Measurements from ENCODE around the gene SIM1.

The SIM1 gene

DNA sequence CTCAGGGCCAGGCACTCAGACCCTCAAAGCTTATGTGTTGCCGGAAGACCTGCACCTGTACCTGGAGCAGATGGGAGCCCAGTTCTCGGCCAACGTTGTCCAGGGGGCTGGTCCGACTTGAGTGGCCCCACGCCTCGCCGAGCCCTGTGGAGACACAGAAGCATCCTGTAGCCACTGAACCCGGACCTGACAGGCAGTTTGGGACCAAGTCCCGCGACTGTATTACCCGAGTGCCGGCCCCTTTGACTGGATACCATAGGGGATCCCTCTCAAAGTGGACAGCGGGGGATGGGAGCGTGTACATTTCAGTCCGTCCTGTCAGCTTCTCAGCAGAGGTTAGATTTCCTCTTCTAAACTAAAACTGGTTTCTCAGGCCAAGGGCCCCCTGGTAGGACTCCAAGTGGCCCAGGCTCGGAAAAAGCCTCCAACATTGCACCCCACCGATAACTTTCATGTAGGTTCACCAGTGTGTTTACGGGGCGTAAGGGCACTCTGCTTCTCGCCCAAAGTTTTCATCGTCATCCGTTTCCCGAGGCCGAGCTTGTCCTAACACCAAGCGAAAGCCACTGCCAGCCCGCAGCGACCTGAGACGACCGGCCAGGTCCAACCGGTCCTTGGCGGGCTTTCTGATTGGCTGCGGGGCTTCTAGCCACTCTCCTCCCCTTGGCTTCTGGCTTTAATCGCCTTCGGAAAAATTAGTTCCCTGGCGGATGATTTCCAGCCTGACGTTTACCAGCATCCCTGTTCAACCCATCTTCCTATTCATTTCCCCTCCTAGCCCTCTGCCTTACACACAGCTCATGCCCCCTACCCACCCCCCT, 10.8 kb downstream of the SIM1 start:
- H3K9me3 Mint-ChIP-seq = peaks cover 8% of the 10 kb centered on the region
- no peak overlapping the region for H3K27ac Mint-ChIP-seq
- H3K36me3 Mint-ChIP-seq = peaks cover 5% of the 10 kb centered on the region
- ATAC-seq = no peak
- no peaks in the 10 kb centered on the region for H3K27me3 Mint-ChIP-seq
- peaks cover 6% of the 10 kb centered on the region for H3K4me1 Mint-ChIP-seq
- no peak overlapping the region for H3K4me3 Mint-ChIP-seq

DNA sequence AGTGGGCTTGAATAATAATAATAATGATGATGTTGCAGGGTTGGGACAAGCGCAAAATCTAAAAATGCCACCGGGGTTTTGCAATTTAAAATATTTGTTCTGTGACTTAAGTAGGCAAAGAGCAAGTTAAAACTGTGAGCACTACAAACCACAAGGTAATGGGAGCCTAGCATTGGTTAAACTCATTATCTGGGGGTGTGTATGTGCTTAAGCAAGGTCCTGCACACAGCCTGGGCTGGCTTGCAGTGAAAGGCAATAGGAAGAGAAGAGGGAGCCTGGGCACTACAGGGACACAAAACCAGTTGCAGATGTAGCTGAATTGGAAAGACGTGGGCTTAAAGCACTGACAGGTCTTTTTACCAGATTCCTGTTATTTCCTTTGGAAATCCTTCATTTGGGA, 11.7 kb downstream of the SIM1 start:
- Mint-ChIP-seq H3K36me3 (peaks cover 3% of the 10 kb centered on the region), H3K27me3 (no peaks in the 10 kb centered on the region), H3K4me1 (peaks cover 6% of the 10 kb centered on the region), H3K9me3 (peaks cover 8% of the 10 kb centered on the region), H3K4me3 (no peak overlapping the region), H3K27ac (no peak overlapping the region)
- ATAC-seq = no peak

DNA sequence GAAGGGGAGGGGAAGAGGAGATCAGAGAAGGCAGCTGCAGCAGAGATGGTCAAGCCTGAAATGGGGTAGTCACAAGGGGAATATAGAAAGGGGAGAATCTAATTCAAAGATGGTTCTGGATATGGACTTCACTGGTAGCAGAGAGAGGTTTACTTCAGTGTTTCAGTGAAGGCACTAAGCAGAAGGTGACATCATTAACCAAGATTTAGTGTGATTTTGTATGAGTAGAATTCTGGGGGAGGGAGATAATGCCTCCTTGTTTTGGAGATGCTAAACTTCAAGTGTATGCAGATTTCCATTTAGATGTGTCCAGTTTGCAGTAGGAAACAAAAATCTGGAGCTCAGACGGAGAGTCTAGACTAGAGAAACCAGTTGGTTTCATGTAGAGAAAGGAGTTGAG, 13.1 kb downstream of the SIM1 start:
- Mint-ChIP-seq H3K36me3 (no peaks in the 10 kb centered on the region), H3K27me3 (no peaks in the 10 kb centered on the region), H3K27ac (no peak overlapping the region), H3K4me1 (peaks cover 6% of the 10 kb centered on the region), H3K9me3 (peaks cover 5% of the 10 kb centered on the region), H3K4me3 (no peak overlapping the region)
- ATAC-seq = no peak

DNA sequence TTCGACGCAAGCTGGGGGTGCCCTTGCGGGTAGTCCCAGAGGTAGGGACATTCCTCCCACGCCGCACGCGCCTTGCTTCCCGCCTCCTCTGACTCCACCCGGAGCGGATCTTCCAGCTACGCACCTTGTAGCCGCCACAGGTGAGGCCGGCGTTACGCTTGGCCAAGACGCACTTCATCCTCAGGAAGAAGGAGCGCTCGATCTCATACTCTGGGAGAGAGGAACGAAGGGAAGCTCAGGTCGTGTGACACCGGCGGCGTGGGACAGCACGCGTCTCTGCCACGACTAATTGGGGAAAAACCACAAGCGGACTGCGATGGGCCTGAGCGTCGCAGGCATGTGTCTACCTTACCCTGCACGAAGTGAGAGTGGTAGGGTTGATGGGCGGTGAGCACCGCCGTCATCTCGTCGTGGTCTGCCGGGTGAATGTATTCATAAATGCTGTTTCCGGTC, 15.5 kb downstream of the SIM1 start:
- no peak overlapping the region for H3K27ac Mint-ChIP-seq
- H3K4me3 Mint-ChIP-seq = no peak overlapping the region

DNA sequence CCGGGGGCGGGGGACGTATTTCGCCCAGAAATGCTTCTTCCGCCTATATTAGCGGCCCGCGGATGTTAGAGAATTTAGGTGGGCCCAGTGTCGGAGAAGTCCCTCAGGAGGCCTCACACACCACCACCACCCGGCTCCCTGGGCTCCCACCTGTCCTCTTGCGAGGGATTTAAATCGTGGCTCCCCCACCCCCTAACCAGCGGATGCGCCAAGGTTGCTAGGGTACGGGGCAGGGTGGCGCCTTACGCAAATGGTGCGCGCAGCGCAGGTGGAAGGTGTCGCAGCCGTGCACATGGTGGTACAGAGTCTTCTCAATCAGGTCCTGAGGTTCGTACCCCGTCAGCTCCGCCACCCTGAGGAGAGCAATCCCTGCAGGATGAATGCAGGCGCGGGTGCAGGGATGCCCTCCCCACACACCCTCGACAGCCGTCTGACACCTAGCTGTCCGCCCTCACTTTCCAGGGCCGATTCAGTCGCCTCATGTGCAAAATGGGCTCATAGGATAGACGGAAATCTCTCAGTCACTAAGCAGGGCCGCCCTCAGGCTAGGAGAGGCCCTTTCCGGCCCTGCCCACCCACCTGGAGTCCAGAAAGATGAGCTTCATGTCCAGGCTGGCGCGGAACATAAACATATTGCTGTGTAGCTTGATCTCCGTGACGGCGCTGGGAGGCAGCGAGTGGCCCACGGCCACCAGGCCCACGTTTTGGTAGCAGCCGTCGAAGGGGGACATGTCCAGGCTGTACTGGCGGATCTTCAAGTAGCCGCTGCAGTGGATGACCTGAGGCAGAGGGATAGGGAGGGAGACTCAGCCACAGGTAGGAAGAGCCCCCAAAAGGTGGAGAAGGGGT, 16.6 kb downstream of the SIM1 start:
- Mint-ChIP-seq H3K27me3 (no peaks in the 10 kb centered on the region), H3K27ac (no peak overlapping the region), H3K36me3 (no peaks in the 10 kb centered on the region), H3K4me1 (no peaks in the 10 kb centered on the region), H3K9me3 (no peaks in the 10 kb centered on the region), H3K4me3 (no peak overlapping the region)
- no peak for ATAC-seq

More for the DNA sequence above, 15.5 kb downstream of the SIM1 start:
- Mint-ChIP-seq H3K9me3 (no peaks in the 10 kb centered on the region), H3K4me1 (no peaks in the 10 kb centered on the region), H3K36me3 (no peaks in the 10 kb centered on the region), H3K27me3 (no peaks in the 10 kb centered on the region)
- ATAC-seq = no peak

DNA sequence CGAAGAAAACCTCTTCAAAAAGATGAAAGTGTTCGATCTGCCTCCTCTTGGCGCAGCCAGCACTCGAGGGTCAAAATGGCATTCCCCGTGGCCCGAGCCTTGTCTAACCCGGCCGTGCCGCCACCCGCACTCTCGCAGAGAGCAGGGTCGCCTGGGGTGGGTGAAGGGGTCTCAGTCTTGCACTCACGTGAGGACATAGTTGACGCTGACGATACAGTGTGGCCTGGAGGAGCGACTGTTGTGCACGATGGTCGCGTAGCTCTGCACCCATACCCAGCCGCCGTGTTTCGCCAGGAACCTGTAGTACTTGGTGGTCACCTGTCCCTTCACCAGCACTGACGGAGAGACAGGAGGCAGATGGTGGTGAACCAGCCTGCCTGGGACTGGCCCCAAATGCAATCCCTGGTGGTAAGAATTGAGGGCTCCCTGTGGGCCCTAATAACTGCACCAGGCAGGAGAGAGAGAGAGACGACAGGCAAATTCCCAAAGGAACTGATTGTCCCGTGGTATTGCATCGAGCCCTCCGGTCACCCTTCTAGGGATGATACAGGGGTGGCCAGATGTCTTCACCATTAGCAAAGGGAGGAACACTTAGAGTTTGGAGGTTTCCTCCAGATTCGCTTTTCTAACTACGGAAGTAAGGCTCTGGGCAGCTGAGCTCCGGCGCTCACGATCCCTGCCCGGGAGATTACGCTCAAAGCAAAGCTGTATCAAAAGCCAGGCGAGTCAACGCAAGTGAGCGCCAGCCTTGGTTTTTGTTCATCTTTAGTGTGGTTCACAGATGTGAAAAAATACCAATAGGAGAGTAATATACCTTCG, 17.4 kb downstream of the SIM1 start:
- no peaks in the 10 kb centered on the region for H3K27me3 Mint-ChIP-seq
- no peak for ATAC-seq
- H3K4me3 Mint-ChIP-seq = no peak overlapping the region
- no peaks in the 10 kb centered on the region for H3K36me3 Mint-ChIP-seq
- no peak overlapping the region for H3K27ac Mint-ChIP-seq
- no peaks in the 10 kb centered on the region for H3K4me1 Mint-ChIP-seq
- H3K9me3 Mint-ChIP-seq = no peaks in the 10 kb centered on the region

DNA sequence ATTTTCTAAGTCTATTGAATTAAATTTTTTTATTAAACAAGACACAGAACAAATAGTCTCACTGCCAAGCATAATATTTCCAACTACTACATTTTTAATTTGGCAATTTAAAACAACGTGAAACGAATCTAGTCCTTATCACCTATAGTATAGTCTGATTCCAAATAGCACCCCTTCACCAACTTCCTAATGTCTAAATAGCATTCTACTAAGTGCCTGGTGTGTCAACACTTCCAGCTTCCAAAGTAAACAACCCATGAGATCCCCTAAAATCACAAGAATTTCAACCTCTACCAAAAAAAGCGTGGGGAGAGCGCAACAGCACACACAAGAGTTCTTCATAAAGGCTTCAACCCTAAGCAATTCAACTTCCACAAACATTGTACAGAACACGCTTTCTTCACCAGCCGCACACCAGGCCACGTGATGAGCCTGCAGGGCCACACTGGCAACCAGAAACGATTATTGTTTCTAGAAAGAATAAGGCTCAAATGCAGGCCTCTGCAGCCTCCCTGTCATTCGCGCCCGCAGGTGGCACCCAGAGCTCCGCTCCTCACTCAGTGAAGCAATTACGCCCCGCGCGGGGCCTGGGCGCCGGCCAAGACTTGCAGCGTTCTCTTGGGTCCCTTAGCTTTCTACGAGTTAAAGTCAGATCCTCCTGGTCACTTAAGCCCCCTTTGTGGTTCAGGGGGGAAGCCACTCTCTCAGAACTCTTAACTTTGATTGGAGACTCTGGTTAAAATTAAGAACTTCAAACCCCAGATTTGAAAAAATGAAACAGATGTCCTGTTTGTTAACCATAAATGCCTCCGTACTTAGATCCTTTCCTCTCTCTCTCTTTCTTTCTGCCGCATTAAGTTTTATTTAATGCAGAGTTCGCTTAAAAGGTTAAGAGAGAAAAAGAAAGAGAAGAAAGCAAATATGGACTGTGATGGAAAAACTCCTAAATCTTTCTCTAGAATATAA, 18.3 kb downstream of the SIM1 start:
- no peak for ATAC-seq
- H3K9me3 Mint-ChIP-seq = no peaks in the 10 kb centered on the region
- H3K4me1 Mint-ChIP-seq = no peaks in the 10 kb centered on the region
- peaks cover 8% of the 10 kb centered on the region for H3K27me3 Mint-ChIP-seq
- no peak overlapping the region for H3K27ac Mint-ChIP-seq
- H3K36me3 Mint-ChIP-seq = no peaks in the 10 kb centered on the region
- H3K4me3 Mint-ChIP-seq = no peak overlapping the region

DNA sequence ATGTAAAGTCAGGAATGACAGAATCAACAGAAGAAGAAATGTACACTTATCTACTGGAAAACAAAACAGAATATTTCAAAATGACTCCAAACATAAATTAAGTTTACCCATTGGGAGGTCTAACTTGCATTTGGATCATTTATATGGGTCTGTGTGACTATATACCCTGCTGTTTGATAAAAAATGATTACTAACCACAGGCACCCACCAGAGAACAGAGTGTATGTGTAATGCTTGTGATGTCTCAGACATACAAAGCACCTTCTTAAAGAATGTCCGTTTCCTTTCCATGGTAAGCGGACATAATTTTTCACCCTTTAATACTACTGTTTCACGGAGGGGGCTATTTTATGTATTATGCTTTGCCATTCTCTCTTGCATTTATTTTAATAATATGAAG, 19.2 kb downstream of the SIM1 start:
- Mint-ChIP-seq H3K36me3 (no peaks in the 10 kb centered on the region), H3K4me1 (no peaks in the 10 kb centered on the region), H3K4me3 (no peak overlapping the region), H3K9me3 (no peaks in the 10 kb centered on the region), H3K27me3 (peaks cover 17% of the 10 kb centered on the region), H3K27ac (no peak overlapping the region)
- ATAC-seq = no peak

DNA sequence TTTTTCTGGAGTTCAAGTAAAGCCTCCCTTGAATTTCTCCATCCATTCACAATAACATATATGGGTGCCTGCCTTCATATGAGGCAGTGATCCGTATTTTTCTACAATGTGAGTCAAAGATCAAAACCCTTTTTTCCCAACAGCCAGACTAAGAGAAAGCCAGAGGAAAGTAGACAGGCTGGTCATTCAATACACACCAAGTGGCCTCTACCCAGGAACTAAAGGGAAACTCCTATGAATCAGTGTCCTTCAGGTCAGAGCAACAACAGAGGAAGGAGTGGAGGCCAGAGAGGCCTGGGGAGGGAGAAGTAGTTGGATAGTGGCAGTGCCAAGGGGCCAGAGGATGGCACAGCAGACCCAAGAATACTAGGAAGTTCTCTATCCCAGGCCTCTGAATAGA, 23.8 kb downstream of the SIM1 start:
- no peak overlapping the region for H3K27ac Mint-ChIP-seq
- H3K4me1 Mint-ChIP-seq = no peaks in the 10 kb centered on the region
- no peaks in the 10 kb centered on the region for H3K36me3 Mint-ChIP-seq
- no peak overlapping the region for H3K4me3 Mint-ChIP-seq
- ATAC-seq = no peak
- peaks cover 33% of the 10 kb centered on the region for H3K27me3 Mint-ChIP-seq
- no peaks in the 10 kb centered on the region for H3K9me3 Mint-ChIP-seq

DNA sequence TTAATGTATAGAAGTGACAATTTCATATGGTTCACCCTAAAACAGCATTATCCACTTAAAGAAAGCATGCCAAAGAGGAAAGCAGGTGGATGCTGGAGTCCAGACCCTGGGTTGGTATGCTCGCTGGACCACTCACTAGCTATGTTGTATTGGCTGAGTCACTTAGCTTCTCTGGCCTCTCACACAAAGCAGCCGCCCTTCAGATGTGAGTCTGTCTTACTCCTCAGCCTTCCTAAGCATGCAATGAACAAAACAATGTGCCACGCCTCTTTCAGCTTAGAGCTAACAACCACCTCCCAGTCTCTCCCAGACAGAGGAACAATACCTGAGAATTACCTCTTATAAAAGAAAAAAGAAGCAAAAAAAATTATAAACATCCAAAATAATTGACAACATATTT, 29.4 kb downstream of the SIM1 start:
- Mint-ChIP-seq H3K36me3 (no peaks in the 10 kb centered on the region), H3K9me3 (no peaks in the 10 kb centered on the region), H3K4me1 (no peaks in the 10 kb centered on the region), H3K4me3 (no peak overlapping the region), H3K27ac (no peak overlapping the region), H3K27me3 (peaks cover 25% of the 10 kb centered on the region)
- ATAC-seq = no peak

DNA sequence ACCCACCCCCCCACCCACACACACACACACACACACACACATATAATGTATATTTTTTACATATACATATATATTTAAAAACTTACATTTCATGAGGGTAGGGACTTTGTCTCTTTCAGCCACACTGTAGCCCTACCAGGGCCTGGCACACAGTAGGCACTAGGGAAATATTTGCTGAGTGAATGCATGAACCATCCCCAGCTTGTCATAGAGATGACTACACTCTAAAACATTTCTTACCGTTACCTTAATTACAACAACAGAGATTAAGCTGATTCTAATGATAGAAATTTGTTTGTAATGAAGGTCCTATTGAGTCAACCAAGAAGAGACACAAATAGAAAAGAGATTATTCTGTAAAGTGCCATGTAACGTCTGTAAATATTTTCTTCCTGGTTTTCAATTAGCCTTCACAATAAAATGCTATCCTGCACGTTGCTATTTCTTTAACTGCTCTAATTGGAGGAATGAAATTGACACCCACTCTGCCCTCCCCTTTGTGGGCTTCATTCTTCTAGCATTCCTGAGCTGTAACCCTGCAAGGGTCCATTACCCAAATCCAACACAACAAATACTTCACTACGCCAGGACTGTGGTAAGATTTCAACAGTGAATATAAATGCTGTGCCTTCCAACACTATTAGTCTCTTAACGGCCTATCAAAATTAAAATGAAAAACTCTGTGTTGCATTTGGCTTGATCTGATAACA, 30.8 kb downstream of the SIM1 start:
- H3K27me3 Mint-ChIP-seq = peaks cover 23% of the 10 kb centered on the region
- no peak overlapping the region for H3K27ac Mint-ChIP-seq
- H3K9me3 Mint-ChIP-seq = no peaks in the 10 kb centered on the region
- H3K36me3 Mint-ChIP-seq = no peaks in the 10 kb centered on the region
- ATAC-seq = no peak
- no peaks in the 10 kb centered on the region for H3K4me1 Mint-ChIP-seq
- H3K4me3 Mint-ChIP-seq = no peak overlapping the region

DNA sequence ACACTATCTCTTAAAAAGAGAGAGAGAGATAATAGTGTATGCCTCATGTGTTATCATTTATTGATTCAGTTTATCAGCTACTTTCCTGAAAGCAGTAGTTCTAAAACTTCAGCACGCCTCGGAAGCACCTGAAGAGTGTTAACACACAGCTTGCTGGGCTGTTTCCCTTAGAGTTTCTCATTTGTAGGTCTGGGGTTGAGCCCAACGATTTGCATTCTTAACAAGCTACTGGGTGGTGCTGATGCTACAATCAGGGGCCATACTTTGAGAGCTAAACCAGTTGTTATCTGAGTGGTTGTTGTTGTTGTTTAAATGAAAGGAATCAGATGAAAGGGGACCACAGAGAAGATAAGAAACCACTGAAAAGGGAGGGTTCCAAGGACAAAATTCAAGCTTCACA, 32.6 kb downstream of the SIM1 start:
- Mint-ChIP-seq H3K36me3 (no peaks in the 10 kb centered on the region), H3K27me3 (peaks cover 10% of the 10 kb centered on the region), H3K4me3 (no peak overlapping the region), H3K9me3 (no peaks in the 10 kb centered on the region), H3K27ac (no peak overlapping the region), H3K4me1 (no peaks in the 10 kb centered on the region)
- ATAC-seq = no peak

DNA sequence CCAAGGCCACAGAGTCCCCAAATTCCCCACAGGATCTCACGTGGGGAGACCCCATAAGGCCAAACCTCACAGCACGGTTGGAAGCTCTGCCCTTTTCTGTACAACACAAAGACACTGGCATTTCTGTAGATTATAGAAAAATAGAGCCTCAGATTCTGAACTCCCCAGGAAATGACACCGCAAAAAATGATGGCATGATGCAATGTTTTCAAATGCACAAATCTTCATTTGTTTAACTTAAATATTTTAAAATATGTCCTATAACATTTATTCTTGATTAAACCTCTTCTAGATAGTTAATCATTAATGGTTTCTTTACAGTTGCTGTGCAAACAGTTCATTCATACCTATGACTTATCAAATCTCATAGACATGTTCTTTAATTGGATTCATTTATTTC, 33.8 kb downstream of the SIM1 start:
- ATAC-seq = no peak

DNA sequence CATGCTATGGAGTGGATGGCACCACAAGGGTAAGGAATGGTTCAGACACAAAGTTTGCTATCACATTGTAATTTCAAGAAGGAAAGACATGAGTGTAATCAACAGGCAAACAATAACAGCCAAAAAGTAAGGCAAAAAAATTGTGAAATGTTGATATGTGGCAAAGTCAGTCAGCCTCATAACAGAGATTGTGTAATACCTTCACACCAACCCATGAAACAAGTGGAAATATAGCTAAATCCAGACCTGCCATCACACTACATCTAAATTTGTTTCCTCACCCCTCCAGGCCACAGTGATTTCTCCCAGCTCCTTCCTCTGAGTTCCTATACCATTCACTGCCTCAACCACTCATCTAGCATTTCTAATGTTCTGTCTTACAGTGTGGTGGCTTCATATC, 37.3 kb downstream of the SIM1 start:
- Mint-ChIP-seq H3K9me3 (no peaks in the 10 kb centered on the region), H3K36me3 (no peaks in the 10 kb centered on the region), H3K4me3 (no peak overlapping the region), H3K4me1 (no peaks in the 10 kb centered on the region), H3K27me3 (peaks cover 10% of the 10 kb centered on the region), H3K27ac (no peak overlapping the region)
- no peak for ATAC-seq

More for the DNA sequence above, 33.8 kb downstream of the SIM1 start:
- no peaks in the 10 kb centered on the region for H3K36me3 Mint-ChIP-seq
- no peak overlapping the region for H3K4me3 Mint-ChIP-seq
- peaks cover 10% of the 10 kb centered on the region for H3K27me3 Mint-ChIP-seq
- no peaks in the 10 kb centered on the region for H3K4me1 Mint-ChIP-seq
- no peak overlapping the region for H3K27ac Mint-ChIP-seq
- no peaks in the 10 kb centered on the region for H3K9me3 Mint-ChIP-seq

All from stimulated activated memory B cell treated with anti-CD40 and anti-IgM and Interleukin-4, amounts not matched to agents 10 μg/mL and 1 μg/mL and 100 μg/mL, for 72 hours (primary cell).